A204.1 (cell line): ENCODE results near the gene MESP2.

Experiments
- FAIRE-seq: peaks from 2 replicates; lab custom pipeline; 2012; peaks lifted over from hg19 to GRCh38; lab: Jason Lieb, UNC

The MESP2 gene

DNA sequence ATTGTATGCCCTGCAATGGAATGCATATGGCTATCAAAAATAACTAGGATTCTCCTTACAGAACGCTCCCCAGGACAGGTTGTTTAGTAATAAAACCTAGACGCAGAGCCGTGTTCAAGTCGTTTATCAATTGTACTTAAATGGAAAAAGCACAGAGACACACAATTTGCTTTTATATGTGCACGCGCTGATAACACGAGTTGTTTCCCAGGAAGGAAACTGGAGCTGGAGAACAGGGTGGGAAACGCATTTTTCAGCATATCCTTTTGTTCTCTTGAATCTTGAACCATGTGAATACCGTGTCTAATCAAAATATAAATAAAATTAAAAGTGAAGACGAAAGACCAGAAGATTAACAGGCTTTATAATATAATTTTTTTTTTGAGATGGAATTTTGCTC is 42.2 kb downstream of the MESP2 start:
- no peak for FAIRE-seq

- no peak for FAIRE-seq
Observed at GRCh38 chr15:89820666-89821611, 44.8 kb downstream of the MESP2 start.

DNA sequence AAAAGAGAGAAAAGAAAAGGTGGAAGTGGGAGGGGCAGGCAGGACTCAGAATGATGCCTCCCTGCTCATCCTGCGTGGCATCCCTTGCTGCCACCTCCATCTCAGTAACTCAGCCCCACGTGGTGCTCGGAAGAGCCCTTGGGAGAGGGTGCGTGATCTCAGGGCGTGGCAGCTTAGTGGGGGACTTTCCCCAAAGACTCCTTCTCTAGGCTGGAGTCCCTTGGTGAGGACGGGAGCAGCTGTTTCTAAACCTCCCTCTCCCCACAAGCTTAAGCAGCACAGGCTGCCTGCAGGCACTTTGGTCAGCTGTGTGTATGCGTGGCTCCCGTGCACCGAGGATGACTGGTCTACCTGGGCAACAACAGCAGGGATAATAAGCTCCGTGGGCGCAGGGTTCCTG is 45.9 kb downstream of the MESP2 start:
- FAIRE-seq = no peak

DNA sequence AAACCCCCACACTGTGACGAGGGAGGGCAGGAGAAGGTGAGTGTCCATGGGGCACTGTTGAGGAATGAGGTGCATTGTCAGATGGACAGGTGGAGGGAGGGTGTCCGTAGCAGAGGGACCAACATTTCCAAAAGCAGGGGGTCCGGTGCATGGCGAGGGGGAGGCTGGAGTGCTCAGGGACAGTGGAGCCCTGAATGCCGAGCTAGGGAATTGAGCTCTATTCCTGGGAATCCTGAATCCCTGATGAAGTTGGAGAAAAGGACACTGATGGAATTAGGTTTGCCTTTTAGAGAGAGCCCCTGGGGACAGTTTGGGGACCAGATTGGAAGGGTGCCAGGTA is 46.4 kb downstream of the MESP2 start:
- no peak for FAIRE-seq

GRCh38 chr15:89822951-89823711 is 47.0 kb downstream of the MESP2 start:
- FAIRE-seq = no peak

DNA sequence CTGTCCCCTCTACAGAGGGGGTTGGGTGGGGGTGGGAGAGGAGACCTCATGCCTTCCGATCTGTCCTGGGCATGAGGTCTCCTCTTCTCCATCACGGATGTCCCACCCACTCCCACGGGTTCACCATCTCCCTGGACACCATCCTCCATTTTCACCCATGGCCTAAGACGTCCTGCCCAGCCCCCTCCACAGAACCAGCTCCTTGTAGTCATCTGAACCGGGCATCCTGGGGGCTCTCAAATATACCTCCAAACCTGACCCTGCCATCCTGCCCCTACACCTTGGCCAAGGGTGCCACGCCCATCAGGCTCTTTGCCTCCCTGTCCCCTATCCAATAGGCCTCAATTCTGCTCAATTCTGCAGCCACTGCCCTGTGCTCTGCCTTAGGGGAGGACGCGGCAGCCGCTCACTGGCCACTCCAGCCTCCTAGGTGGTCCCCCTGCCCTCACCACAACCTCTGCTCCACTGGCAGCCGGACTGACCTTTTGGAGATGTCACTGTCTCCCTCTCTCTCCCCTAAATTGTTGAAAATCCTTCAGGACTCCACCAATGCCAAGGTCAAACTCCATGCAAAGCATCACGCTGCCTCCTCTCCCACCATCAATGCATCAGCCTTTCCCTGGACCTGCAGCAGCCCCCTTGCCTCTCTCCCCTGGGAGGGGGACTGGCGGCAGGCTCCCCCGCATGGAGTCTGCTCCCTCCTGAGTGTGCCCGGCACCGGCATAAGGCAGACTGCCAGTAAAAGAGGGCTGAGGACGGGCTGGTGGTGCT is 47.9 kb downstream of the MESP2 start:
- FAIRE-seq = no peak

DNA sequence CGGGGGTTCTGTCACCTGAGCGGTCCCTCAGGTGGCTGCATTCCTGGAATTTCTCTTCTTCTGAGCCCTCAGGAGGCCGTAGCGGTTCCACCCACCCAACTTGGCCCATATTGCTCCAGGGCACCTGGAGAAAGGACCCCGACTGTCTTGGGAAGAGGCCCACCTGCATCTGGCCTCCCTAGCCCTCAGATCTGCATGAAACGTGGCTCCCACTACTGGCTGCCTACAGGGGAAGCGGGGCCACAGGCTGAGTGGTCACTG is 48.4 kb downstream of the MESP2 start:
- no peak for FAIRE-seq

DNA sequence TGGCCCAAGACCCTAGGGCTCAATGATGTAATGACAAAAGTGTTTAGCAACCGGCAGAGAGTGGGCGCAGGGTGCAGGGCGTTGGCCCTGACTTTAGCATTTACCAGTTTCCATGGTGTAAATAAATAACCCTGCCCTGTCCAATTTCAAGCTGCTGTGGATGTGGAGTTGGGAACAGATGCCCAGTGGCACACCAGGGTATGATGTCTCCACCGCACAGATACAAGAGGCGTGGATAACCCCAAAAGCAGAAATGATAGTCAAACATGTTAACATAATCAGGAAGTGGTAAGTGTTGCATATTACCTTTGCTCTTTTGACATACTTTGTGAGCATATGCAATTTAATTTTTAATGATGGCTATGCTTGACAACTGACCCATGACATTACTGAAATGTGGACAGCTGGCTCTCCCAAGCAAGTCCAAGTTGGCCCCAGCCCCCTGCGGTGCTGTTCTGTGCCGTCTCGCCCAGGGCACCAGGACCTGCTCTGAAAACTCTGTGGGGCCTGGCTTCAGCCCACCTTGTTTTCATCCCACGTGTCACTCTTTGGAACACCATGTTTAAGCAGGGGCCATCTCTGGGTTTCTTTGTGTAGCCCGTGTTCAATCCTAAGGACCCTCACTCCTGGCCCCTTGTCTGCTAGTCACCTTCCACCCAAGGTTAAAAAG is 49.3 kb downstream of the MESP2 start:
- FAIRE-seq = no peak

DNA sequence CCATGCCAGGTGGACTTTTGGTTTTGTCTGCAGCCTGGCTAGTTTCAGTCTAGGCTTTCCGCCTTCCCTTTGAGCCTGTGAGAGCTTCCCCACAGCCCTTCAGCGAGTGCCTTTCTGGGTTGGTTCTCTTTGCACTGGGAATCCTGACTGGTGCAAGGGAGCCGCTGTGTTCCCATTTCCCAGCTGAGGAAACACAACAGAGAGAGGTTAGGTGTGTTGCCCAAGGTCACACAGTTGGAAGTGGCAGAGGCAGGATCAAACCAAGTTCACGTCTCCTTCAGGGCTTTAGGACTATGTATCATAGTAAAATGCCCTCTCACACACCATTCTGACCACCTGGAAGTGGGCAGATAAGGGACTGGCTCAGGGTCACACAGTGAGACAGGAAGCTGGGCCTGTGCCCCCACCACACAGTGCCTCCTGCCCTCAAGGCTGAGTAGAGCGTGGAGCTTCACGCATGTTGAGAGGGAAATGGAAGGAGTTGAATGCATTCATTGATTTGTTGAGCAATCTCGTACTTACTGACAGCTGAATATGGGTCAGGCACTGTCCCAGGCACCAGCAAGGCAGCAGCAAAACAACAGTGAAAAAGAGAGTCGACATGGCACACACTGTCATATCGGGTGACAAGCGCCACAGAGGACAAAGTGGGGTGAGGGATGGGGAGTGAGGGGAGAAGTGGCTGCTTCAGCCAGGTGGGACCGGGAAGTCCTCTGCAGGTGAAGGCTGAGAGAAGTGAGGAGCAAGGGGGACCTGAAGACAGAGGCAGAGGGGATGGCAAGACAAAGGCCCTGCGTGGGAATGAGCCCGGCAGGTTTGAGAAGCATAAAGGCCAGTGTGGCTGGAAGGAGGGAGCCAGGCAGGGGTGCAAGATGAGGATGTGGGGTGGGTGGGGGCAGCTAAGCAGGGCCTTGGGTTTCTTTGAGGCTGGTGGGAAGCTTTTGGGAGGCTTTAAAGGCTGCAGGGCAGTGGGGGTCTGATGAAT is 50.8 kb downstream of the MESP2 start:
- no peak for FAIRE-seq

DNA sequence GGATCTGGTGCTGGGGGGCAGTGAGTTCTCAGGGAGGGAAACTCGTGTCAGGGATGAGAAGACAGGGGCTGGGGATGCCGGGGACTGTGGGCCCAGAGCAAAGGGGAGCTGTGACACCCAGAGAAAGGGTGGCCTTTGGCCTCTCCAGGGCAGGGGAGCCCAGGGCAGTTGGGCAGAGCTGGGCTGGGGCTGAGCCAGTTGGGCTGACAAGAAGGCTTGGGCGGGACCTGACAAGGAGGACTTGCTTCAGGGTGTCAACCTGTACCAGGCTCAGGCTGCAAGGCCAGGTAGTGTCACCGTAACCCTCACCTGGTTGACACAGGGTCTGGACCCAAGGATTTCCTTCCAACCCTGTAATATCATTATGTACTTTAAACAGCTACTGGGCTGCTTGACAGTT is 51.7 kb downstream of the MESP2 start:
- no peak for FAIRE-seq
